Memory B cell (primary cell): Measurements from ENCODE around the gene R3HDM1.

Experiments used
- ATAC-seq: fragments of 150-1000 bp; cut with Tn5 transposase; 2 replicates; pipeline ENCODE4 v1.10.0; 2021; ENCODE audit warnings: low read depth, mild to moderate bottlenecking, moderate library complexity
- DNase-seq, 2 donors: peaks; one replicate each; pipeline ENCODE4 v3.0.0; 2022; ENCODE audit warnings: low spot score in 2 of 2
- H3K27ac Mint-ChIP-seq: one replicate; pipeline ENCODE4 v1.8.0; 2022; ENCODE audit warnings: mild to moderate bottlenecking, moderate library complexity, mixed read lengths
- H3K27me3 Mint-ChIP-seq: one replicate; pipeline ENCODE4 v1.8.0; 2022; ENCODE audit warnings: mixed read lengths
- H3K36me3 Mint-ChIP-seq: one replicate; pipeline ENCODE4 v1.8.0; 2022; ENCODE audit warnings: mild to moderate bottlenecking, mixed read lengths
- H3K4me1 Mint-ChIP-seq: one replicate; pipeline ENCODE4 v1.8.0; 2022; ENCODE audit warnings: mixed read lengths
- H3K4me3 Mint-ChIP-seq: one replicate; pipeline ENCODE4 v1.8.0; 2022; ENCODE audit warnings: mild to moderate bottlenecking, moderate library complexity, mixed read lengths
- H3K9me3 Mint-ChIP-seq: one replicate; pipeline ENCODE4 v1.8.0; 2022; ENCODE audit warnings: mixed read lengths

R3HDM1 gene

GRCh38 chr2:135733045-135733444, 201.8 kb downstream of the R3HDM1 start:
- Mint-ChIP-seq H3K36me3 (no peaks in the 10 kb centered on the region), H3K4me1 (no peaks in the 10 kb centered on the region), H3K9me3 (no peaks in the 10 kb centered on the region), H3K4me3 (no peak overlapping the region), H3K27ac (no peak overlapping the region), H3K27me3 (no peaks in the 10 kb centered on the region)
- DNase-seq (no peak), ATAC-seq (no peak)

- H3K36me3 Mint-ChIP-seq: no peaks in the 10 kb centered on the region
- H3K27me3 Mint-ChIP-seq: no peaks in the 10 kb centered on the region
- DNase-seq (no peak), ATAC-seq (no peak)
- H3K9me3 Mint-ChIP-seq: no peaks in the 10 kb centered on the region
- no peak overlapping the region for H3K4me3 Mint-ChIP-seq
- no peak overlapping the region for H3K27ac Mint-ChIP-seq
- no peaks in the 10 kb centered on the region for H3K4me1 Mint-ChIP-seq
Measured at GRCh38 chr2:135736546-135736945, 205.3 kb downstream of the R3HDM1 start.

GRCh38 chr2:135740206-135740605, 208.9 kb downstream of the R3HDM1 start:
- peaks cover 2% of the 10 kb centered on the region for H3K36me3 Mint-ChIP-seq
- H3K4me3 Mint-ChIP-seq: no peak overlapping the region
- no peak overlapping the region for H3K27ac Mint-ChIP-seq
- DNase-seq (no peak), ATAC-seq (no peak)
- peaks cover 17% of the 10 kb centered on the region for H3K4me1 Mint-ChIP-seq
- H3K27me3 Mint-ChIP-seq: no peaks in the 10 kb centered on the region
- no peaks in the 10 kb centered on the region for H3K9me3 Mint-ChIP-seq

DNA sequence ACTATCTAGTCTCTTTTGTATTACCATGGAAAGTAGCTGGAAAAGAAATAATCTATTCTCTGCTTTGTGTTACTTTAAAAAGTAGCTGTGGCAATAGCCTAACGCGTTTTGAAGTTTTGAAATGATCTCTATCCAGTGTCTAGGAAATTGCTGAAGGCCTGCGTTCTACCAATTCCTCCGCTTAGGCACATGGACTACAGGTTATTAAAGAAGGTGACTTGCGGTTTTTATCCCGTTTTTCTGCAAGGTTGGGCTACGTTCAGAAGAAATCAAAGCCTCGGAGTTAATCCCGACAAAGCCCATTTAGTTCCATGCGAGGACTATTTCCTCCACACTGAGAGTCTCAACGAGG, 209.7 kb downstream of the R3HDM1 start:
- Mint-ChIP-seq H3K27ac (peak overlapping the region; percentile 98), H3K27me3 (no peaks in the 10 kb centered on the region), H3K9me3 (no peaks in the 10 kb centered on the region), H3K4me1 (peaks cover 17% of the 10 kb centered on the region), H3K36me3 (peaks cover 2% of the 10 kb centered on the region), H3K4me3 (no peak overlapping the region)
- DNase-seq (no peak), ATAC-seq (no peak)

DNA sequence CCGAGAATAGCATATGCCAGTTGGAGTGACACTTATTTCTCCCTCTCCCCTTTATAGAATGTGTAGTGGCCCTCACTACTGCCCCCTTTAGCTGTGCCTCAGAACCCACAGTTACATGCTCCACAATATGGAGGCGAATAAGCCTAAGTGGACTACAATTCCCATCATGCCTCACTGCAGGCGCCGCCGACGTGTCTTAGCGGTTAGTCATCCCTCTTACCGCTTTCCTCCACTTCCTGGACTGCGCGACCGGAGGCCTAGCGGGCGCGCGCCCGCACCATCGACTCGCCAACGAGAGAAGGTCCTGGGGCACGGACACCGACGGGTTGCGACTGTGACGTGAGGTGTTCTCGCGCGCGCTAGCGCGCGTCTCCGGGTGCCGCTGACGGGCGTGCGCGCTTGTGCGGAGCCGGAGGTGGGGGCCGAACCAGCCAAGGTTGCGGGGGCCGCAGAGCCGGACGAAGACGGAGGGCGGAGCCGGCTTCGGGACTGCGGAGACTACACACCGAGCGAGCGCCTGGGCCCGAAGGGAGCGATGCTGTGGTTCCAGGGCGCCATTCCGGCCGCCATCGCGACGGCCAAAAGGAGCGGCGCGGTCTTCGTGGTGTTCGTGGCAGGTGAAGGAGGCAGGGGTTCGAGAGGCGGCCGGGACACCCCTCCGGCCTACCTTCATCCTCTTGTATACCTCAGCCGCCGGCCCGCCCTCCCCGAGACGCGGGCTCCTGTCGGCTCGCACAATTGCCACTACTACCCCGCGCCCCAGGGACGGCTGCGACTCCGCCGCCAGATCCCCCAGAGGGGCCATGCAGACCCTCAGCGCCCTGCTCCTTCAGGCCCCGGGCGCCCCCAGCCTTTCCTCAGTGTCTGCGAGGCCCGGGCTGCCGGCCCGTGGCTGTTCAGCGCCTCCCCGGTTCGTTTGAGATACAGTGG, 210.4 kb downstream of the R3HDM1 start, which contains the start of gene UBXN4:
TSS of gene UBXN4 (plus strand) at position 461 of the 930 bp plus-strand sequence. CDS start at position 536, 75 bp downstream.
- peak within 1 kb of the TSS; percentile 98 for H3K27ac Mint-ChIP-seq
- H3K4me1 Mint-ChIP-seq: peaks cover 22% of the 10 kb centered on the region
- no peaks in the 10 kb centered on the region for H3K27me3 Mint-ChIP-seq
- no peaks in the 10 kb centered on the region for H3K9me3 Mint-ChIP-seq
- DNase-seq (peak; percentile 84 to 87), ATAC-seq (peak; percentile 85)
- H3K4me3 Mint-ChIP-seq: peak within 1 kb of the TSS; percentile 99
- H3K36me3 Mint-ChIP-seq: peaks cover 2% of the 10 kb centered on the region

DNA sequence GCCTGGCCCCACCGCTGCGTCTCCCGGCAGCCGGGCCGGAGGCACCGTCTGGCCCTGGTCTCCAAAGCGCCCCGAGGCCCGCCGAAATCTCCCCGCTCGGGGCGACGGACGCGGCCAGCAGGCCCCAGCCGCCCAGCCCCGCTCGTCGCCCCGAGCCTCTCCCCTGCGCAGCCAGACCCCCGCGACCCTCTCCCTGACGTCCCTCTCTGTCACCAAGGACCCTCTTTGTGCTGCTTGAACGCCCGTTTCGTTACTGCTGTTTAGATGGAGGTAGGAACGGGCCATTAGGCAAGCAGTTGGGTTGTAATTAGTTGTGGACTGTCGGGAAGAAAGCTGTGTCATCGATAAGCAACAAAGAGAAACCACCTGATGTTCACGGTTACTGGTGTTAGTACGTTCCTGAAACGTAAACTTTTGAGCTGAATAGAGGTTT, 211.1 kb downstream of the R3HDM1 start:
- Mint-ChIP-seq H3K36me3 (peaks cover 2% of the 10 kb centered on the region), H3K9me3 (no peaks in the 10 kb centered on the region), H3K27me3 (no peaks in the 10 kb centered on the region), H3K4me1 (peaks cover 24% of the 10 kb centered on the region), H3K4me3 (peak overlapping the region; percentile 99), H3K27ac (peak overlapping the region; percentile 98)
- DNase-seq: peak in 1 of 2 donors; percentile 29
- ATAC-seq: peak; percentile 13

- Mint-ChIP-seq H3K4me1 (peaks cover 26% of the 10 kb centered on the region), H3K27ac (no peak overlapping the region), H3K9me3 (no peaks in the 10 kb centered on the region), H3K27me3 (no peaks in the 10 kb centered on the region), H3K4me3 (no peak overlapping the region), H3K36me3 (peaks cover 5% of the 10 kb centered on the region)
- ATAC-seq (no peak), DNase-seq (no peak)
Measured at GRCh38 chr2:135743860-135744259, 212.6 kb downstream of the R3HDM1 start.

DNA sequence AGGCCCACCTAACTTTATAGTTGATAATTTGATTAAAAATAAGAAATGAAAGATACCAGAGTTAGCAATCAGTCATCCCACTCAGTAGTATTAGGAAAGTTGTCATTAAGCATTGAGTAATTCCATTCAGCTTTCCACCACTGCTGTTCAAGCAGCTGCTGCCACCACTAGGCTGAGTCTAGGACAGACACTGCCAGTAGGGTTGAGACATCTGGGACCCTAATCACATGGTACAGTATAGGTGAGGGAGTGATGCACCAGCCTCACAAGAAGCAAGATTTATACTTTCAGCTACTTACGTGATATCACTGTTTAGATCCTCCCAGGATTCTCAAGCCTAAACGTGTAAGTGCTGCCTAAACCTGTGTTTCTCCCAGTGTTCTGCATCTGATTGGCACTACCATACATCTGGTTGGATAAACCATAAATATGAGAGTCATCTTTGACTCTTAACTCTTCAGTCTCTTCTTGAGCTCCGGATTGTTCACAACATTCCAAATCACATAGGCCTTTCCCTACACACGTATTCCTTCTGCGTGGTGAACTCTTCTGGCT, 213.6 kb downstream of the R3HDM1 start:
- Mint-ChIP-seq H3K27ac (no peak overlapping the region), H3K36me3 (peaks cover 9% of the 10 kb centered on the region), H3K9me3 (no peaks in the 10 kb centered on the region), H3K4me3 (no peak overlapping the region), H3K27me3 (no peaks in the 10 kb centered on the region), H3K4me1 (peaks cover 26% of the 10 kb centered on the region)
- DNase-seq: peak in 1 of 2 donors; percentile 7
- ATAC-seq: no peak

DNA sequence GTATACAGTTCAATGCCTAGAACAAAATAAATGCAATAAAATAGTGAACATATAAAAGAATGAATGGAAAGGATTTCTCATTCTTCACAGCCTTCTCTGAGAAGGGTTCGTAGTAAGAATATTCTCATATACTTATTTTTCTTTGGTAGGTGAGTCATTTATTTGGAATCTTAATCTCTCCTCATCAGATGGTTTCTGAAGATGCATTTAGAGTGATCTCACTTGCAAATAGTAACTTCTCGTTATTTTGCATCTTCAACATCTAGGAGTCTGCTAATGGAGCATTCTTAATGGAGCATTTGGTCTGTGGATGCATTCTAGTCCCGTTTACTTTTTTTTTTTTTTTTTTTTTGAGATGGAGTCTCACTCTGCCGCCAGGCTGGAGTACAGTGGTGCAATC, 214.3 kb downstream of the R3HDM1 start:
- H3K4me1 Mint-ChIP-seq: peaks cover 26% of the 10 kb centered on the region
- H3K9me3 Mint-ChIP-seq: no peaks in the 10 kb centered on the region
- ATAC-seq (no peak), DNase-seq (no peak)
- H3K27me3 Mint-ChIP-seq: no peaks in the 10 kb centered on the region
- H3K4me3 Mint-ChIP-seq: no peak overlapping the region
- peaks cover 10% of the 10 kb centered on the region for H3K36me3 Mint-ChIP-seq
- H3K27ac Mint-ChIP-seq: no peak overlapping the region

- Mint-ChIP-seq H3K27ac (no peak overlapping the region), H3K4me3 (no peak overlapping the region), H3K36me3 (peaks cover 29% of the 10 kb centered on the region), H3K27me3 (no peaks in the 10 kb centered on the region), H3K4me1 (no peaks in the 10 kb centered on the region), H3K9me3 (peaks cover 3% of the 10 kb centered on the region)
- no peak for DNase-seq
- no peak for ATAC-seq
Measured at GRCh38 chr2:135755573-135755972, 224.3 kb downstream of the R3HDM1 start.

- Mint-ChIP-seq H3K4me1 (no peaks in the 10 kb centered on the region), H3K9me3 (peaks cover 3% of the 10 kb centered on the region), H3K27ac (no peak overlapping the region), H3K36me3 (peaks cover 31% of the 10 kb centered on the region), H3K4me3 (no peak overlapping the region), H3K27me3 (no peaks in the 10 kb centered on the region)
- DNase-seq (no peak), ATAC-seq (no peak)
Measured at GRCh38 chr2:135756692-135757091, 225.4 kb downstream of the R3HDM1 start.

GRCh38 chr2:135762022-135762421, 230.7 kb downstream of the R3HDM1 start:
- Mint-ChIP-seq H3K4me3 (no peak overlapping the region), H3K4me1 (no peaks in the 10 kb centered on the region), H3K36me3 (peaks cover 25% of the 10 kb centered on the region), H3K9me3 (peaks cover under 1% of the 10 kb centered on the region), H3K27me3 (no peaks in the 10 kb centered on the region), H3K27ac (no peak overlapping the region)
- no peak for DNase-seq
- no peak for ATAC-seq

DNA sequence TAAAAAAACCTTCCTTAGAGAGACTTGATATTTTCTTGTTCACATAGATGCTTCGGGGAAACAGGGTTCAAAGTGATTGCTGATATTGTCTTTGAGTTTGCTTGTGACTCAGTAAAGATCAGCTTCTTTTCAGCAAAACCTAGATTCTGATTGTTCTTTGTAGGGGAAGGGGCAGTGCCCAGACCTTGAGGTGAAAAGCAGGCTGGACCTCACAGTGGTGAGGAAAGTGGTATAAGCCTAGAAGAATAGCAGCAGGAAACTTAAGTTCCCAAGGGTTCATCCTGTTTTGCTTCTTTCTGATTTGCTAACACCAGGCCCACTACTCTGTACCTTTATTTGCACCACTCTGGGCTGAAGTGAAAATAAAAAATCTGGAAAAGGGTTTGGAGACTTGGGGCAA, 231.2 kb downstream of the R3HDM1 start:
- peaks cover 3% of the 10 kb centered on the region for H3K4me1 Mint-ChIP-seq
- H3K27me3 Mint-ChIP-seq: no peaks in the 10 kb centered on the region
- ATAC-seq (no peak), DNase-seq (no peak)
- H3K36me3 Mint-ChIP-seq: peaks cover 25% of the 10 kb centered on the region
- no peaks in the 10 kb centered on the region for H3K9me3 Mint-ChIP-seq
- H3K4me3 Mint-ChIP-seq: no peak overlapping the region
- no peak overlapping the region for H3K27ac Mint-ChIP-seq

GRCh38 chr2:135768863-135769262, 237.6 kb downstream of the R3HDM1 start:
- DNase-seq (no peak), ATAC-seq (no peak)
- H3K36me3 Mint-ChIP-seq: peaks cover 27% of the 10 kb centered on the region
- no peaks in the 10 kb centered on the region for H3K9me3 Mint-ChIP-seq
- no peak overlapping the region for H3K27ac Mint-ChIP-seq
- no peak overlapping the region for H3K4me3 Mint-ChIP-seq
- no peaks in the 10 kb centered on the region for H3K27me3 Mint-ChIP-seq
- peaks cover 3% of the 10 kb centered on the region for H3K4me1 Mint-ChIP-seq
